ENCODE measurements around the gene BCAN.

DNA sequence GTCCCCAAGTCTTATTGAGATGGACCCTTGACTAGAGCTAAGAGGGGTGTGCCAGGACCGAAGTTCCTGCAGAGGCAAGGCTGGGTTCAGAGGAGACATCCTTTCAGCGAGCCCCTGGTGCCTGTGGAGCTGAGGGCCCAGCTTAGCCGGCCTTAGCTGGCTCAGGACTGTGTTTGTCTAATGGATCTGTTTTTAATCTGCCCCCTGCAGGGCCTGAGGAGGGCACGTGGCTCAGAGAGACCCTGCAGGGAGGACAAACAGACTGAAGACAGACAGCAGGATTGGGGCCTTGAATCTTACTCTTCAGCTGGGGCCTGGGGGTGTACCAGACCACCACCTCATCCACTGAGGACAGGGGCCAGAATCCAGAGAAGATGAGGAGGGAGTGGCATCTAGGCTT is 61.8 kb downstream of the BCAN start:
- TF ChIP-seq, protein P1, sequence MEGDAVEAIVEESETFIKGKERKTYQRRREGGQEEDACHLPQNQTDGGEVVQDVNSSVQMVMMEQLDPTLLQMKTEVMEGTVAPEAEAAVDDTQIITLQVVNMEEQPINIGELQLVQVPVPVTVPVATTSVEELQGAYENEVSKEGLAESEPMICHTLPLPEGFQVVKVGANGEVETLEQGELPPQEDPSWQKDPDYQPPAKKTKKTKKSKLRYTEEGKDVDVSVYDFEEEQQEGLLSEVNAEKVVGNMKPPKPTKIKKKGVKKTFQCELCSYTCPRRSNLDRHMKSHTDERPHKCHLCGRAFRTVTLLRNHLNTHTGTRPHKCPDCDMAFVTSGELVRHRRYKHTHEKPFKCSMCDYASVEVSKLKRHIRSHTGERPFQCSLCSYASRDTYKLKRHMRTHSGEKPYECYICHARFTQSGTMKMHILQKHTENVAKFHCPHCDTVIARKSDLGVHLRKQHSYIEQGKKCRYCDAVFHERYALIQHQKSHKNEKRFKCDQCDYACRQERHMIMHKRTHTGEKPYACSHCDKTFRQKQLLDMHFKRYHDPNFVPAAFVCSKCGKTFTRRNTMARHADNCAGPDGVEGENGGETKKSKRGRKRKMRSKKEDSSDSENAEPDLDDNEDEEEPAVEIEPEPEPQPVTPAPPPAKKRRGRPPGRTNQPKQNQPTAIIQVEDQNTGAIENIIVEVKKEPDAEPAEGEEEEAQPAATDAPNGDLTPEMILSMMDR (conservative IDR thresholded peaks at IDR 0.05; ENCODE audit: low read depth in 2 of 2): 0 out of 4 replicates have a peak, but pooled peaks of 1 of the 2 experiments have one; percentile 4
- TF ChIP-seq ZNF331 (CRISPR knock-in tag; IDR thresholded peaks at IDR 0.05; ENCODE audit: low read depth): no peak
- TF ChIP-seq POLR2AphosphoS5 (IDR thresholded peaks at IDR 0.05; ENCODE audit: low read depth): no peak; the same call in 1 of the 2 replicates
- TF ChIP-seq NANOG (IDR thresholded peaks at IDR 0.05; ENCODE audit: borderline replicate concordance): no peak

Measured in GM23338 (cell line).